Activated CD4-positive, alpha-beta T cell treated with anti-CD3 and anti-CD28 coated beads, Interleukin-2, amount 10 ng/mL, durations not matched to agents 7 days and 5 days (primary cell): ENCODE measurements around the gene SLC1A3. TPM values are rescaled to one million over a fixed set of nuclear protein-coding genes. Genes with fewer than 3 reads are reported as not detected.

Experiments
- CTCF ChIA-PET: fragments of 350-600 bp; sonication (Branson Sonifier 250); formaldehyde crosslinking; loops from one replicate; lab custom pipeline; 2021; ENCODE audit warnings: antibody characterized with exemption; lab: Charles Lee
- POLR2A ChIA-PET: fragments of 350-600 bp; sonication (Branson Sonifier 250); formaldehyde crosslinking; loops from one replicate; lab custom pipeline; 2021; ENCODE audit warnings: antibody characterized with exemption; lab: Charles Lee
- DNase-seq: peaks from one replicate; pipeline ENCODE4 v3.0.0-alpha.2; 2020
- H3K27ac Mint-ChIP-seq: one replicate; pipeline ENCODE4 v1.8.0; 2021; ENCODE audit warnings: mild to moderate bottlenecking, moderate library complexity, mixed read lengths
- H3K27me3 Mint-ChIP-seq: one replicate; pipeline ENCODE4 v1.8.0; 2021; ENCODE audit warnings: mixed read lengths
- H3K36me3 Mint-ChIP-seq: one replicate; pipeline ENCODE4 v1.8.0; 2021; ENCODE audit warnings: low read depth, mixed read lengths
- H3K4me1 Mint-ChIP-seq: one replicate; pipeline ENCODE4 v1.8.0; 2021; ENCODE audit warnings: mixed read lengths
- H3K4me3 Mint-ChIP-seq: one replicate; pipeline ENCODE4 v1.8.0; 2021; ENCODE audit warnings: mild to moderate bottlenecking, moderate library complexity, mixed read lengths
- H3K9me3 Mint-ChIP-seq: one replicate; pipeline ENCODE4 v1.8.0; 2021; ENCODE audit warnings: mixed read lengths
- total RNA-seq, 2 experiments: library from RNA; stranded (reverse); gene quantifications; one replicate each; pipeline ENCODE4 v1.2.3, GENCODE V29; 2021

Gene SLC1A3
- total RNA-seq, 2 experiments from 2014 or later: not detected

DNA sequence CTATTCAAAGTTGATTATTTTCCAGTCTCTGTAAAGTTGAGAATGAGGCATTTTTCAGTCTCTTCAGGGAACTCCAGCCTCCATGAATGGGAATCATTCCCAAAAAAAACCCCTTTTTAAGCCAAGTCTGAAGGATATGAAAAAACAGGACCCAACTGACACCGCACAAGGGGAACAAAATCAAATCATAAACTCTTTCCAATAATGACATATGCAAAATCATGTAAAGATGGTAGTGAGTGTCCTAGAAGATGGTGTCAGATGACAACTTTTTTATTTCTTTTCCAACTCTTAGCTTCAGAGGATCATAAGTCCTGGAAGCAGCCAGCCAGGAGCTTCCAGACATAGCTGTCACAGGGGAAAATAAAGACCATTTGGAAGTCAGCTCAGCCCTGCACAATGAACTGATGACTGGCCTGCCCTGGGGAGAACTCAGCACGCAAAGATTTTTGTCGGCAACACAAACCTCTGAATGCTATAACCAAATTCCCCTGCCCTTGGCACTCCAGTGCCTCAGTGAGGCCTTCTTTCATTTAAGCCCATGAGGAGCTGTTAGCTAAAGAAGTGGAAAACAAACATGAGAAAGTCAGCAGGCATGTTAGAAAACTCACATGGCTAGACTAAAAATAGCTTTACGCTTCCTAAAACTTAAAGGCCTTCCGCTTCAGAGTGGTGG lies 85.4 kb downstream of the SLC1A3 start:
- DNase-seq: no peak
- ChIA-PET POLR2A (no interaction called here), CTCF (no interaction called here)
- Mint-ChIP-seq H3K27me3 (peaks cover 19% of the 10 kb centered on the region), H3K27ac (no peak overlapping the region), H3K4me1 (peaks cover 16% of the 10 kb centered on the region), H3K36me3 (no peaks in the 10 kb centered on the region), H3K9me3 (no peaks in the 10 kb centered on the region), H3K4me3 (no peak overlapping the region)

GRCh38 chr5:36692791-36693763 lies 86.7 kb downstream of the SLC1A3 start:
- Mint-ChIP-seq H3K27me3 (peaks cover 19% of the 10 kb centered on the region), H3K9me3 (no peaks in the 10 kb centered on the region), H3K36me3 (no peaks in the 10 kb centered on the region), H3K4me1 (peaks cover 16% of the 10 kb centered on the region), H3K4me3 (no peak overlapping the region), H3K27ac (no peak overlapping the region)
- CTCF ChIA-PET: interaction anchor here (1.2 kb wide), 1 partner anchor 428 kb away, joined by 4 read pairs; no protein-coding TSS in a partner anchor
- POLR2A ChIA-PET: no interaction called here
- DNase-seq: peak; percentile 37

DNA sequence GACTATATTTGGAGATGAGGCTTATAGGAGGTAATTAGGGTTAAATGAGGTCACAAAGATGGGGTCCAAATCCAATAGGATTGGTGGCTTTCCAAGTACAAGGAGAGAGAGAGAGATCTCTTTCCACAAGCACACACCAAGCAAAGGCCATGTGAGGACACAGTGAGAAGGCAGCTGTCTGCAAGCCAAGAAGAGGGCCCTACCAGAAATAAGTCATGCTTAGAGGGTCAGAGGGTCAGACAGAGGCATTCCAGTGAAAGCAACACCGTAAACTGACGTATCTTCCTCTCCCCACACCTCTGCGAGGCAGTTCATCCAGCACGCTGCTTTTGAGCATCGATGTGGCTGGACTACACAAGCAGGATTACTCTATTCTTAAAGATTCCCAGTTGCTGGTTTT lies 87.9 kb downstream of the SLC1A3 start:
- H3K4me1 Mint-ChIP-seq: peaks cover 16% of the 10 kb centered on the region
- CTCF ChIA-PET: no interaction called here
- no peak overlapping the region for H3K27ac Mint-ChIP-seq
- DNase-seq: no peak
- no peaks in the 10 kb centered on the region for H3K9me3 Mint-ChIP-seq
- no peaks in the 10 kb centered on the region for H3K36me3 Mint-ChIP-seq
- POLR2A ChIA-PET: no interaction called here
- H3K4me3 Mint-ChIP-seq: no peak overlapping the region
- H3K27me3 Mint-ChIP-seq: peaks cover 19% of the 10 kb centered on the region

DNA sequence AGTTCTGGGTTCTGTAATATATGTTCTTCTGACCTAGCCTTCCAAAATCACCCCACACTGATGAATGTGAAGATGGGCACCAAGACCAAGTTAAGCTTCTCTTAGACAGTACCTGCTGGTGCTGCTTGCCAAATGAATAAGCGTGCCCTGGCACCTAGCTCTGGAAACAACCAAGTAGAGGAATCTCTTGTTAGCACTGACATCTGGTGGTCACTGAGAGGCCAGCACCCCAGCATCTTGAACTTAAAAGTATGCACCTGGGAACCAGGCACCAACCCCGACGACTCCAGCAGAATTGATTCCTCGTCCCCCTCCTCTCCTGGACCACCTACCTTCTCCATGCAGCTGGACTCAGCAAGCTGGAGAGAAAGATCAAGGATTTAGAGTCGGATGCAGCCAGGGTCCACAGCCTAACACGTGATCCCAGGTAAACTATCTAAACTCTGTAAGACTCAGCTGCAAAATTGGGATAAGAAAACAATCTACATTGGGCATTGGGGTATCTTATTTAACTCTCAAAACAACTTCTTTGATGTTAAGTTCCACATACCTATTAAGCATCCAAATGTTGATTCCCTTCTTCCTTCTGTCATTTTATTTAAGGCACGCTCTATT lies 89.8 kb downstream of the SLC1A3 start:
- H3K4me3 Mint-ChIP-seq: no peak overlapping the region
- POLR2A ChIA-PET: no interaction called here
- H3K36me3 Mint-ChIP-seq: no peaks in the 10 kb centered on the region
- peaks cover 3% of the 10 kb centered on the region for H3K4me1 Mint-ChIP-seq
- peaks cover 17% of the 10 kb centered on the region for H3K27me3 Mint-ChIP-seq
- no peaks in the 10 kb centered on the region for H3K9me3 Mint-ChIP-seq
- CTCF ChIA-PET: interaction anchor here (0.5 to 1.2 kb wide), 7 partner anchors 10 to 639 kb away, joined by 3 to 4 read pairs (median 3); no protein-coding TSS in a partner anchor
- no peak overlapping the region for H3K27ac Mint-ChIP-seq
- DNase-seq: peak; percentile 47

- ChIA-PET CTCF (no interaction called here), POLR2A (no interaction called here)
- no peak for DNase-seq
- no peaks in the 10 kb centered on the region for H3K9me3 Mint-ChIP-seq
- no peak overlapping the region for H3K4me3 Mint-ChIP-seq
- no peak overlapping the region for H3K27ac Mint-ChIP-seq
- H3K27me3 Mint-ChIP-seq: peaks cover 8% of the 10 kb centered on the region
- no peaks in the 10 kb centered on the region for H3K36me3 Mint-ChIP-seq
- H3K4me1 Mint-ChIP-seq: no peaks in the 10 kb centered on the region
Observed at GRCh38 chr5:36698031-36698430, 91.6 kb downstream of the SLC1A3 start.

DNA sequence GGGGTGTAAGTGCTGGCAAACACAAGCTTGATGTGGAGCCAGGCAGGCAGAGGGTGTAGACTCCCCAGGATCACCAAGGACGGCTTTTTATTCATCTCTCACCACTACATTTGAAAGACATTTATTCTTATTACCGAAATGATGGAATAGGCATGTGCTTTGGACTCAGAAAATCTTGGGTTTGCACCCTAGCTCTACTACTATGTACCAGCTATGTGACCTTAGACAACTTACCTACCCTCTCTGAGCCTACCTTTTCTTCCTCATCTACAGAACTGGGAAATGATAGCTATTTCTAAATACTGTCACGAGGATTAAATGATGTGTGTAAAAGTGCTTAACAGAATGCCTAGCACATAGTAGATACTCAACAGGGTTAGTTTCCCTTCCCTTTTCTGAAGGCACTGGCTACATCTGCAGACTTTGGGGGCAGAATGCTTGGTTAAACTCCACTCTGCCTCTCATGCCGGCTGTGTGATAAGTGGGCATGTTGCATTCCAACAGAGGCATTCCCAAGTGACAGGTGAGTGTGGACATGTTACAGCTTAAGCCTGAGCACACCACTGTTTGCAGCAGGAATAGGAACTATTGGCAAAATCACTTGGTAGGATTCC lies 94.8 kb downstream of the SLC1A3 start:
- Mint-ChIP-seq H3K9me3 (no peaks in the 10 kb centered on the region), H3K27ac (no peak overlapping the region), H3K4me3 (no peak overlapping the region), H3K36me3 (no peaks in the 10 kb centered on the region), H3K4me1 (no peaks in the 10 kb centered on the region), H3K27me3 (peaks cover 2% of the 10 kb centered on the region)
- ChIA-PET CTCF (interaction anchor here (1.5 to 2.0 kb wide), 2 partner anchors 11 to 271 kb away, joined by 3 to 7 read pairs; no protein-coding TSS in a partner anchor), POLR2A (no interaction called here)
- DNase-seq: no peak

GRCh38 chr5:36703245-36703860 lies 96.9 kb downstream of the SLC1A3 start:
- ChIA-PET POLR2A (no interaction called here), CTCF (no interaction called here)
- no peak for DNase-seq
- H3K27ac Mint-ChIP-seq: no peak overlapping the region
- peaks cover 2% of the 10 kb centered on the region for H3K27me3 Mint-ChIP-seq
- peaks cover 1% of the 10 kb centered on the region for H3K36me3 Mint-ChIP-seq
- H3K9me3 Mint-ChIP-seq: peaks cover 2% of the 10 kb centered on the region
- no peaks in the 10 kb centered on the region for H3K4me1 Mint-ChIP-seq
- no peak overlapping the region for H3K4me3 Mint-ChIP-seq

- POLR2A ChIA-PET: no interaction called here
- peaks cover 2% of the 10 kb centered on the region for H3K27me3 Mint-ChIP-seq
- no peaks in the 10 kb centered on the region for H3K4me1 Mint-ChIP-seq
- no peak for DNase-seq
- peaks cover 2% of the 10 kb centered on the region for H3K9me3 Mint-ChIP-seq
- no peak overlapping the region for H3K4me3 Mint-ChIP-seq
- peaks cover 1% of the 10 kb centered on the region for H3K36me3 Mint-ChIP-seq
- CTCF ChIA-PET: no interaction called here
- no peak overlapping the region for H3K27ac Mint-ChIP-seq
Observed at GRCh38 chr5:36704131-36704530, 97.7 kb downstream of the SLC1A3 start.

DNA sequence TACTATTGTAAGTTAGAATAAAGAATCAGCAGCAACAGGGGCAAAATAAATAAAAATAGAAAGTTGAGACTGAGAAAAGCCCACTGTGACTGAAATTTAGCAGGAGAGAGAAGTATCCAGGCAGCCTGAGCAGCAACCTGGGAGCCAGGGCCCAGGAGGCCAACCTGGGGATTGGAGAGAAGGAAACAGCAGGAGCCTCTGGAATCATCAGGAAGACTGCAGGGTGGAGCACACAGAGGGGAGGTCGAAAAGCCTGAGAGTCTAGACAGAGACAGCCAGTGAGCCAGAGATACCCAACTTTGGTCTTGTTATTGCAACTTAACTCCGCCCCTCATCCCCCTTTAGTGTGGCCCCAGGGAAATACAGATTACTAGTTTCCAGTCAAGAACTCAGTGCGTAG lies 98.6 kb downstream of the SLC1A3 start:
- Mint-ChIP-seq H3K9me3 (peaks cover 2% of the 10 kb centered on the region), H3K36me3 (peaks cover 1% of the 10 kb centered on the region), H3K27ac (no peak overlapping the region), H3K4me1 (no peaks in the 10 kb centered on the region), H3K27me3 (peaks cover 2% of the 10 kb centered on the region), H3K4me3 (no peak overlapping the region)
- ChIA-PET POLR2A (no interaction called here), CTCF (no interaction called here)
- no peak for DNase-seq

GRCh38 chr5:36706662-36707061 lies 100.3 kb downstream of the SLC1A3 start:
- H3K27ac Mint-ChIP-seq: no peak overlapping the region
- no peak overlapping the region for H3K4me3 Mint-ChIP-seq
- no peak for DNase-seq
- ChIA-PET POLR2A (no interaction called here), CTCF (interaction anchor here (1.1 to 1.6 kb wide), 2 partner anchors 10 to 16 kb away, joined by 3 to 4 read pairs; no protein-coding TSS in a partner anchor)
- H3K4me1 Mint-ChIP-seq: no peaks in the 10 kb centered on the region
- H3K9me3 Mint-ChIP-seq: peaks cover 2% of the 10 kb centered on the region
- H3K36me3 Mint-ChIP-seq: peaks cover 1% of the 10 kb centered on the region
- peaks cover 2% of the 10 kb centered on the region for H3K27me3 Mint-ChIP-seq

DNA sequence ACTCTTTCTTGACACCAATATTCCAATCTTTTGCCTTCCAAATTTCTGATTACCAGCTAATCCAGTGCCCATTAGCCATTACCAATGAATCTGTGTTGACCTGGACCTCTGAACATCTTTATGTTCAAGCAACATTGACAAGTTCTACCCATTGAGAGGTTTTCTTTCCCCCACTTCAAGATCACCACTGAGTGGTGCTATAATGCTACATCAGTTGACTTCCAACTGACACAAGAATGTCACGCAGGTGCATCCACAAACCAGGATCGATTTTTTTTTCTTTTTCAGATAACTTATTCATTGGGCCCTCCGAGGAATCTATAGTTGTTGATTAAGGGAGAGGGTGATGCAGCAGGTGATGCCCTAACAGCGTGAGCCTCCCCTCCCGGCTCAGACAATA lies 102.6 kb downstream of the SLC1A3 start:
- CTCF ChIA-PET: interaction anchor here (1.8 kb wide), 1 partner anchor 14 kb away, joined by 5 read pairs; no protein-coding TSS in a partner anchor

GRCh38 chr5:36710039-36710438 lies 103.6 kb downstream of the SLC1A3 start:
- DNase-seq: no peak
- Mint-ChIP-seq H3K4me1 (no peaks in the 10 kb centered on the region), H3K4me3 (no peak overlapping the region), H3K27ac (no peak overlapping the region), H3K27me3 (peaks cover 1% of the 10 kb centered on the region), H3K36me3 (peaks cover 1% of the 10 kb centered on the region), H3K9me3 (peaks cover 2% of the 10 kb centered on the region)
- ChIA-PET POLR2A (no interaction called here), CTCF (interaction anchor here (1.8 kb wide), 1 partner anchor 13 kb away, joined by 5 read pairs; no protein-coding TSS in a partner anchor)

More for the DNA sequence above, 102.6 kb downstream of the SLC1A3 start:
- DNase-seq: no peak
- H3K4me1 Mint-ChIP-seq: no peaks in the 10 kb centered on the region
- POLR2A ChIA-PET: no interaction called here
- peaks cover 1% of the 10 kb centered on the region for H3K36me3 Mint-ChIP-seq
- H3K27ac Mint-ChIP-seq: no peak overlapping the region
- H3K27me3 Mint-ChIP-seq: peaks cover 1% of the 10 kb centered on the region
- H3K9me3 Mint-ChIP-seq: peaks cover 2% of the 10 kb centered on the region
- no peak overlapping the region for H3K4me3 Mint-ChIP-seq
